CD4-positive, alpha-beta T cell treated with Interleukin-15 for 4 hours (primary cell): Measurements from ENCODE around the gene ATG10.
"Not testable (repeated sequence)": the region's sequence is repeated elsewhere in the genome, so short reads cannot be mapped to it uniquely, and the experiment has no call there.

ENCODE experiments used
- DNase-seq: peaks from one replicate; pipeline ENCODE4 v3.0.0-alpha.2; 2020; ENCODE audit warnings: low spot score

The ATG10 gene

DNA sequence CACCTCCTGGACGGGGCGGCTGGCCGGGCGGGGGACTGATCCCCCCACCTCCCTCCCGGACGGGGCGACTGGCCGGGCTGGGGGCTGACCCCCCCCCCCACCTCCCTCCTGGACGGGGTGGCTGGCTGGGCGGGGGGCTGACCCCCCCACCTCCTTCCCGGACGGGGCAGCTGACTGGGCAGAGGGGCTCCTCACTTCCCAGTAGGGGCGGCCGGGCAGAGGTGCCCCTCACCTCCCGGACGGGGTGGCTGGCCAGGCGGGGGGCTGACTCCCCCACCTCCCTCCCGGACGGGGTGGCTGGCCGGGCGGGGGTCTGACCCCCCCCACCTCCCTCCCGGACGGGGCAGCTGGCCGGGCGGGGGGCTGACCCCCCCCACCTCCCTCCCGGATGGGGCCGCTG lies 11.3 kb downstream of the ATG10 start:
- DNase-seq = not testable (repeated sequence)

DNA sequence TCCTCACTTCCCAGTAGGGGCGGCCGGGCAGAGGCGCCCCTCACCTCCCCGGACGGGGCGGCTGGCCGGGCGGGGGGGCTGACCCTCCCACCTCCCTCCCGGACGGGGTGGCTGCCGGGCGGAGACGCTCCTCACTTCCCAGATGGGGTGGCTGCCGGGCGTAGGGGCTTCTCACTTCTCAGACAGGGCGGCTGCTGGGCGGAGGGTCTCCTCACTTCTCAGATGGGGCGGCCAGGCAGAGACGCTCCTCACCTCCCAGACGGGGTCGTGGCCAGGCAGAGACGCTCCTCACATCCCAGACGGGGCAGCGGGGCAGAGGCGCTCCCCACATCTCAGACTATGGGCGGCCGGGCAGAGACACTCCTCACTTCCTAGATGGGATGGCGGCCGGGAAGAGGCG lies 11.7 kb downstream of the ATG10 start:
- DNase-seq = not testable (repeated sequence)

DNA sequence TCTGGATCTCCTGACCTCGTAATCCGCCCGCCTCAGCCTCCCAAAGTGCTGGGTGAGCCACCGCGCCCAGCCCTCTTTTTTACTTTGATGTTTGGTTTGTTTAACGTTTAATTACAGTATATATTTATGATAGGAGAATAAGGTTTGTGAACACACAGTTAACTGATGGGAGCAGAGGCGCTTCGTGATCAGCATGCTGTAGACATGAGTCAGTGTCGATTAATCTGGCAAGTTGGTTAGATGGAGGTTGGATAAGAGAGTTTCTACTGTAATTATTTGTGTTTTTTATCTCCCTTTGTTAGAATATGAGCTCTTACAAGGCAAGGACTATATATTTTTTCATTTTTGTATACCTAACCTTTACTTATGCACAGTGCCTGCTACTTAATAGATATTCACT lies 14.3 kb downstream of the ATG10 start:
- DNase-seq = no peak

DNA sequence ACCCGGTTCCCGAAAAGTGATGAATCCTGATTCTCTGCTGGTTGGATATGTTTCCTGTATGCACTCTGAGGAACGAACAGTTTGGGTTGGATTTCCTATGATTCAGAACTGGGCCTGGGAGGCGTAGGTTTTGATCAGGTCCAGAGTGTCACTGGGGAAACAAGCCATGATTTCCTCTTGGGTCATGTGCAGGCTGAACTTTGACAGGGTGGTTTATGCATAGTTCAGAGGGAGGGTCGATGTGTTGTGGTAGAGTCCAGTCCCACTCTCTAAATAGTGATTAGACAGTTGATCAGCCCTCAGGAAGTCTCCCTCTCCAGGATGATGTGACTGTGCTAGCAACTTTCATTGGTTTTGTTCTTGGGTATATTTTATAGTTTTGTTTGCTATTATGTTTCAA lies 17.4 kb downstream of the ATG10 start:
- no peak for DNase-seq

DNA sequence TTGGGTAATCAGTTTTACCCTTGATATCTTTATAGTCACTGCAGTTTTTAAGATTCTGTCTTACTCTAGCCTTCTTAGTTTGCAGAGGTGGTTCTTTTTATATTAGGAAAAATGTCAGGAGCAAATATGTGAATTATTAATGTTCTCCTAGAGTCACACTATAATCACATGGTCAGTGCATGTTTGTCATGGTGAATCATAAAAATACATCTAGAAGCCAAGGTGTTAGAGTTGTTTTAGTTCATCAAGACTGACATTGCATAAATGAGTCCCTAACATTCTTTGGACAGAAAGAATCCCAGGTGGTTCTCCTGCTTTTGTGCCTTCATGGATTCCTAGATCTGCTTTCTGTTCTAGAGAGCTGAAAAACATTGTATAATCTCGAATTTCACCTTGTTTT lies 22.9 kb downstream of the ATG10 start:
- DNase-seq = no peak

DNA sequence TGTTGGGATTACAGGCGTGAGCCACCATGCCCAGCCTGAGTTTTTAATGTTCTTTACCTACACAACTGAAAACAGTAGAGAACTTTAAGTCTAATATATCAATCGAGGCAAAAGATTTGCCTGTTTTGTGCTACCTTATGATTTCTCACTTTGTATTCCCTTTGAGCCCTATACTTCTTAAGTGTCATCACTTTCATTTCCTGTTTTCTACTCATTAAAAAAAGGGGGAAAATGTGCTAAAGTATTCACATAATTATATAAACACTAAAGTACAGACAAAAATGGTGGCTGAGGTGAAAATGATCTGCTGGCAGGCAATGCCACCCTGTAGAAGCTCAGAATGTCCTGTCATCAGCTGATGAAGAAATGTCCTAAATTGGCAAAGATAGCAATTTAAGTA lies 23.6 kb downstream of the ATG10 start:
- DNase-seq = no peak

DNA sequence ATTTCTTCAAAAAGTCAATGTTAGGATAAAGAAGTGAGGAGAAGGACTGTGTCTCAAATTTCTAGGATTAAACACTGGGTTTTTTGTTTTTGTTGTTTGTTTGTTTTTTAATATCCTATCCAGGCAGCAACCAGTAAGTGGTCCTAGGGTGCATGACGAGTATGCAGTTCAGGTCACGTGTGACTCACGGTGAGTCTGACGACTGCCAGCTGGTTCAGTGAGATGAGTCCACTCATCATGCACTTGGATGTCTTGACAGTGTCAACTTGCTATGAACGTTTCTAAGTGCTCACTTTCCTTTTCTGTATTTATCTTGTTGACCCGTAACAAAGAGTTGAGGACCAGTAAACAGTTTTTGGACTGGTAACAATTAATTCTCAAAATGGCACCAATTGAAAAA lies 32.7 kb downstream of the ATG10 start:
- DNase-seq = no peak

DNA sequence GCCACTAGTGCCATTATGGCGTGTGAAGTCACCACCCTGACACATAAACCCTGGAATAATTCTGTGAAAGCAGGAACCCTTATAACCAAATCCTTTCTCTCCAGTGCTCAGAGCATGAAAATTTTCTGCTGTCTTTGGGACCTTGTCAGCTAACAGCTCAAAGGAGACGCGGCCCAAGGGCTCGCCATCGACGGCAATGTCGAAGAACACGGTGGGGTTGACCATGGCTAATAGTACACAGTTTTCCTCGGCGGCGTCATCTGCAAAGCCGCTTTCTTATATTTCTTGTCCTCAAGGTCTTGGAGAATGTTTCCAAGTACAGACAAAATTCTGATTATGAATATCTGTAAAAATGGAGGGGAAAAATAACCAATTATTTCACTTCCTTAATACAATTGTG lies 38.0 kb downstream of the ATG10 start:
- not testable (repeated sequence) for DNase-seq

DNA sequence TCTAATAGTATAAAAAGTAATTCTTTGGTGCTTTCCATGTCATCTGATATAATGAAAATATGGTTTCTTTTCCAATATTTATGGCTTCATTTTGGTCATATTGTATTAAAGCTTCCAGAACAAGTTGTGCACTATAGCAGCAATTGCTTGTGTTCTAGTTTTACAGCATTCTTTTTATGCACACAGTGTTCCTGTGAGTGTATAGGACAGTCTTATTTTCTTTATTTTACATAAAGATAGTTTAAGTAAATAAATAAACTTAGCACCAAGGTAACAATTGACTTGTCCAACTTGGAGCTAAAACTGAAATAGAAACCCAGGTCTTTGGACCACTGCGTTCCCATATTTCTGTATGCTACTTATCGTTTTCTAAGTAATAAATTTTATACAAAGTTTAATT lies 38.9 kb downstream of the ATG10 start:
- no peak for DNase-seq

DNA sequence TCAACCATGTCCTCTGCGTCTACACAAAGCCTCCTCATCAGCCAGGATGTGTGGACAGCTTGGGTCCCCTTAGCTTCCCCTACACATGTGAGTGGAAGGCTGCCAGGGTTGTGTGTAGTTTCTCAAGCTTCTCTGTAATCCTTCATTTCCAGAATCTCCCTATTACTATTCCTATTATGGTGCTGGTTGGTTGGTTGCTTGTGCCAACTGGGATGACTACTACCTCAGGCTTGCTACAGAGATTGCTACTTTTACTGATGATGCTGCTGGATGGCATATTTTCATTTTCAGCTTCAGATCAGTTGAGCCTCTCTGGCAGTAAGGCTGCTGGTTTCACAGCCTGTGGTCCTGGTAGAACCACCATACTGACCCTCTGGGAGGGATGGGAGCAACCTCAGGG lies 39.9 kb downstream of the ATG10 start:
- no peak for DNase-seq

DNA sequence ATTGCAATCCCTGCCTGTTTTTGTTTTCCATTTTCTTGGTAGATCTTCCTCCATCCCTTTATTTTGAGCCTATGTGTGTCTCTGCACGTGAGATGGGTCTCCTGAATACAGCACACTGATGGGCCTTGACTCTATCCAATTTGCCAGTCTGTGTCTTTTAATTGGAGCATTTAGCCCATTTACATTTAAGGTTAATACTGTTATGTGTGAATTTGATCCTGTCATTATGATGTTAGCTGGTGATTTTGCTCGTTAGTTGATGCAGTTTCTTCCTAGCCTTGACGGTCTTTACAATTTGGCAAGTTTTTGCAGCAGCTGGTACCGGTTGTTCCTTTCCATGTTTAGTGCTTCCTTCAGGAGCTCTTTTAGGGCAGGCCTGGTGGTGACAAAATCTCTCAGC lies 42.8 kb downstream of the ATG10 start:
- not testable (repeated sequence) for DNase-seq

DNA sequence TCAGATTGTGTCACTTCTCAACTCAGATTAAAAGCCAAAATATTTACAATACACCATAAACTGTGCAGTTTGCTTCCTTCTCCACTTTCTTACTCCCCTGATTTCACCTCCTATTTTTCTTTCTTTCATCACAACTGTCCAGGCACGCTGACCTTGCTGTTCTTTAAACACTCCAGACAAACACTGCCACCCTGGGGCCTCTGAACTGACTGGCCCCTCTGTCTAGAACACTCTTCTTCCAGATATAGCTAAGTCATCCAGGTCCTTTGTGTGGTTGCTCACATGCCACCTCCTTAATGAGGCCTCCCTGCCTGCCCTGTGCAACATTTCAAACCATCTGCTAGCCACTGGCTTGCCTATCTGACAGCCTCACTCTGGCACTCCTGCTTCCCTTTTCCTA lies 46.6 kb downstream of the ATG10 start:
- DNase-seq = no peak

DNA sequence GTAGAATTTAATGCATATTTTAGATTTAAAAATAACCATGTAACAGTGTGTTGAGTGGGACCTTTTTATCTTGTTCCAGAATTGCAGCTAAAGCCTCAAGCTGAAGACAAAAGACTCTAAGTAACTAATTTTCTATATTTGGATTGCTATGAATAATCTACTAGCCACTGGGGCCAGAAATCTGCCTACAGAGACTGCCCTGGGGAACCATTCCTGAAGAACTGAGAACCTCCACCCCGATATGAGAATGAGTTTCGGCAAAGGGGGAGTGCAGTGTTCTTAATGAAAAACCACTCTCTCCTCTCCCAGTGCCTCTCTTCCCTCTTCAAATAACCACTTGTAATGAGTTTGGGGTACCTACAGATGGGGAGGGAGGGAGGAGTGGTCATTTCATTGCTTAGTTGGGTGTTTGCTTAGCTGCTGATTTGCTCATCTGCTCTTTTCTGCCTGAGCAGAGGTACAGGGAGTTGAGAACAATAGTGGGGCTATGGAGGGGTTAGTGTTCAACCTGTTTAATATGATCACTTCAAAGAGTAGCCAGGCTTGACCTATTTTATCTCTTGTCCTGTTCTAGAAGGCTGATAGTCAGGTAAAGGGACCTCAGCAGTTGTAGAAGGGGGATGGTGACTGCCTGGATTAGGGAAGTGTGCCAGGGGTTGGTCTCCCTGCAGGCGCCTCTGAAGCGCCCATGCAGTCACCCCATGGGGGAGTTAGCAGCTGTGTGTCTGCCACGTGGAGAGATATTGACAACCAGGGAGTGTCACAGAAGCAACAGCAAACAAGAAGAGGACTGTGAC lies 47.7 kb downstream of the ATG10 start:
- no peak for DNase-seq

DNA sequence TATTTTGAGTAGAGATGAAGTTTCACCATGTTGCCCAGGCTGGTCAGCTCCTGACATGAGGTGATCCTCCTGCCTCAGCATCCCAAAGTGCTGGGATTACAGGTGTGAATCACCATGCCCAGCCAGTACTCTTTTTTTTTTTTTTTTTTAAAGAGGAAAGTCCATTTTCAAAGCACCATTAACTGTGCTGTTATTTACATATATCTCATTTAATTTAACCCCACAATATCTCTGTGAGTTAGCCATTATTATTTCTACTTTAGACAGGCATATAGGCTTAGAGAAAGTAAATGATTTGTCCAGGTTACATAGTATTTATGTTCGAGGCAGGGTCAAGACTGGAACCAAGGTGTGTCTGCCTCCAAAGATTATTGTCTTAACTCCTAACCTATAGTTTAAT lies 50.7 kb downstream of the ATG10 start:
- DNase-seq = no peak

DNA sequence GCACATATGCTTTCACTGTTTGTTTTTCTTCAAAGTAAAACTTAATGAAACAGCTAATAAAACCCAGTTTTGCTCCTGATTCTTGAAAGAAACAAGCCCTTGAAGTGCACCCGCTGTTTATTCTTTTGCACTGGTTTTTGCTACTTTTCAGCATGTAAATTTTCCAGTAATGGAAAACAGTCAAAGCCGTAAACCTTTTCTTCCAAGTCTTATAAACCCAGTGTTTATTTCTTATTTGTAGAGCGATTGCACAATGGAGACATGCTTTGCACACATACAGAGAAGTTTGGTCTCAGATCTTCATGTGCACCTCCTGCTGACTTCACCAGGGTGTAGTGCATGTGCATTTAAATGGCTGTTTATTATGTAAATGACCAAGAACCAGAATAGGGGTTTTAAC lies 51.8 kb downstream of the ATG10 start:
- DNase-seq = no peak

DNA sequence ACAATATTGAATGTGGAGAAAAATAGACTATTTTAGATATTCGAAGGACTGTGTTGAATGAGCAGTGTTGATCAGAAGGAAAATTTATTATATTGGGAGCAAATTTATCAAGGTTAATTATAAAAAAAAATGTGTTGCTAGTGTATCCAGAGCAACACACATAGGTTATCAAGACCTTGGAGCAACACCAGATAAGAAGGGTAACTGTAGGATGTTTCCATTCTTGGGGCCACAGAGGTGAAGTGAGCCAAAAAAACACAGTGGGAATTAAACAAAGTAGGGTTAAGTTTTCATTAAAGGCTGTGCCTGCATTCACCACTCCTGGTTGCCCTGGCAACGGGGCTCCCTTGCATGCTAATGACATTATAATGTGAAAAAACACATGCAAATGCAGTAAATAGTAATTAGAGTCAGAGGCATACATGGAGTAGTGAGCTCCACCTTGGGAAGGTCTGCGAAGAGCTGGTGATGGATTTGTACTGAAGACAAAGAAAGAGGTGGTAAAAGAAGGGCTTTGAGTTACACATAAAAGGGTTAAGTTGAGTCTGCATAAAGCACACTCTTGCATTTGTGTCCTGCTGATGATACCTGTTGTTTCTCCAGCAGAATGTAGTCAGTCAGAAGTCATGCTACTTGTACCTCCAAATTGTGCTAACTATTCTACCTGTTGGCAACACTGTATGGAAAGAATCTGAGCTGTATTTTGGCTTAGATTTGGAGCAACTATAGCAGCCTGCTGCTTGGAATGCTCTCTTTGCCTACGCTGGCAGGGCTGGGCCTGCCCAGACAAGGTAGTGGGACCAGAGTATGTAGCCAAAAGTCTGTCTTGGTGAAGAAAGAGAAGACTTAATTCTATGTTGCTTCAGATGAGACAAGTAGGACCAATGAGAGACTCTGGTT lies 59.6 kb downstream of the ATG10 start:
- no peak for DNase-seq

DNA sequence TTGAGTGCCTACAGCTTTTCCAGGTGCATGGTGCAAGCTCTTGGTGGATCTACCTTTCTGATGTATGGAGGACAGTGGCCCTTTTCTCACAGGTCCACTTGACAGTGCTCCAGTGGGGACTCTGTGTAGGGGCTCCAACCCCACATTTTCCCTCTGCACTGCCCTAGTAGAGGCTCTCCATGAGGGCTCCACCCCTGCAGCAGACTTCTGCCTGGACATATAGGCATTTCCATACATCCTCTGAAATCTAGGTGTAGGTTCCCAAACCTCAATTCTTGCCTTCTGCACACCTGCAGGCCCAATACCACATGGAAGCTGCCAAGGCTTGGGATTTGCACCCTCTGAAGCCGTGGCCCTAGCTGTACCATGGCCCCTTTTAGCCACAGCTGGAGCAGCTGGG lies 71.1 kb downstream of the ATG10 start:
- DNase-seq = not testable (repeated sequence)

DNA sequence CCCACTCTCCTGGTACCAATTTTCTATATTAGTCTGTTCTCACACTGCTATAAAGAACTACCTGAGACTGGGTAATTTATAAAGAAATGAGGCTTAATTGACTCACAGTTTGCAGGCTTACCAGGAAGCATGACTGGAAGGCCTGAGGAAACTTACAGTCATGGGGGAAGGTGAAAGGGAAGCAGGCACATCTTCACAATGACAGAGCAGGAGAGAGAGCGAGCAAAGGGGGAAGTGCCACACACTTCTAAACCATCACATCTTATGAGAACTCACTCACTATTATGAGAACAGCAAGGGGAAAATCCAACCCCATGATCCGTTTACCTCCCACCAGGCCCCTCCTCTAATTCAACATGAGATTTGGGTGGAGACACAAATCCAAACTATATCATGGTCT lies 72.2 kb downstream of the ATG10 start:
- no peak for DNase-seq

DNA sequence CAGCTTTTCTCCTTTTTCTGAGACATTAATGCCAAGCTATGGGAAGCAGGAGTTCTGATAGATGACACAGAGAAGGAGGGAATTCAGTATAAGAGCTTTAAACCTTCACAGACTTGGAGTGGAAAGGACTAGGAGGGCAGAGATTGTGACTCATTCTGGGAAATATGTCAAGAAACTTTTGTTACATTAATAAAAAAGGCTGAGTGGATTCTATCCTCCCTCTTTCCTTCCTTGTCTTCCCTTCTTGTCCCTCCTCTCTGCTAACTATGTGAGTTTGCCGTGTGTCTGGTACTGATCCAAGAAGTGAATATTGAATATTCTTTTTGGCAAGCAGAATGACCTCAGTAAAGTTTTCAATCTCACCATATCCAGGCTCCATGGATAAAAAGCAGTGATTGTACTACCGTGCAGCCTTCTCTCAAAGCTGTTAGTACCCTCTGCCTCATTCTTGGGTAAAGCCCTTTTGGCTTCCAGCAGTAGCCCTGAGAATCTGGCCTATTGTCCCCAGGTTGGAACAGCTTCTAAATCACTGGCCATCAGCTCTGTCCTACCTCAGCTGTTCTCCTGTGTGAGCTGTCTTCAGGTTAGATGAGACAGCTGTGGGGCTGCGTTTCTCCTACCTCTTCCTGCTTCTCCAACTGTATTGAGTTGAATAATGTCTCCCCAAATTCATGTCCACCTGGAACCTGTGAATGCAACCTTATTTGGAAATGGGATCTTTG lies 73.9 kb downstream of the ATG10 start:
- no peak for DNase-seq

DNA sequence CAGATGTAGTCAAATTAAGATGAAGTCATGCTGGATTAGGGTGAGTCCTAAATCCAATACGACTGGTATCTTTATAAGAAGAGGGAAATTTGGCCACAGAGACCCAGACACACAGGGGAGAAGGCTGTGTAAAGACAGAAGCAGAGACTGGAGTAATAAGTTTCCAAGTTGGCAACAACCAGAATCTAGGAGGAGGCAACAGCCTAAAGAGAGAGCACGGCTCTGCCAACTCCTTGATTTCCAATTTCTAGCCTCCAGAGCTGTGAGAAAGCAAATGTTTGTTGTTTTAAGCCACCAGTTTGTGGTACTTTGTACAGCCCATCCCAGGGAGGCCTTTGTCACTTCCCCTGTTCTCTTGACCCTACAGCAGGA lies 74.4 kb downstream of the ATG10 start:
- DNase-seq = no peak

DNA sequence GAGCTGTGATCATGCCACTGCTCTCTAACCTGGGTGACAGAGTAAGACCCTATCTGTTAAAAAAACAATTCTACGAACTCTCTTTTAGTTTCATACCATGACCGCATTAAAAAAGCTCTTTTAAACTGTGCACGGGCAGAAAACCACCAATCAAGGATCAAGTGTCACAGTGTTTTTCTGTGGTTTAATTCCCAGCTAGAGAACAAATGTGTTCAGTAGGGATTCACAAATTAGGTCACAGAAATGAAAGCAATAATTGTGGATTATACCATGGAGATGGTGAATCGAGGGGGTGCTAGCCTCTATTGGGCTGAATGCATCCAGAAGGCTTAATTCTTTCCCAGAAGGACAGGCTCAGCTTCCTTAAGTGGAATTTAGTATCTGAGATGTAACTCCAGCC lies 79.1 kb downstream of the ATG10 start:
- no peak for DNase-seq

DNA sequence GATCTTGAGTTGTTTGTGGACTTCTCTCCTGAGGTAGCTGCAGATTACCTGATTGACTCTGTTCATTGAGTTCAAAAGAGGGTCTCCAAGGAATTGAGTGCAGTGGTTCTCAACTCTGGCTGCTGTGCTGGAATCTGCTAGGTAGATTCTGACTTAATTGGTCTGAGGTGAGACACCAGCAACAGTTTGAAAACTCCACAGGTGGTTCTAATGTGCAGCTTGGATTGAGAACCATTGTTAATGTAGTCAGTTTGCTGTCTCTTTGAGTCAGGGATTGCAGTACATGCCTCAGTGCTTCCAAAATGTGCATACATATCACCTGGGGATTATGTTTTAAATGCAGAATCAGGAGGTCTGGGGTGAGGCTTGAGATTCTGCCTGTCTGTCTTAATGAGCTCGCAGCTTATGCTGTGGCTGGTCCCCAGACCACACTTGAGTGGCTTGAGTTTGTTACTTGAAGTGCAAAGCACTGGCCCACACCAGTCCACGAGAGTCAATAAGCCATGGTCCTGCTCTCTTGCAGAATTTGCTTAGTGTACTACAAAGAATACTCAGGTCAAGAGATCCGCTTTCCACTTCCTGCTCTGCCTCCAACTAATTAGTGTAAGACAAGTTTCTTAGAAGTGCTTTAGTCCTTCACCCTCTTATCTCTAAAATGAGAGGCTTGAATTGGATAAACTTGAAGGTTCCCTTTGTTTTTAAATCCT lies 82.3 kb downstream of the ATG10 start:
- no peak for DNase-seq
